ENCODE measurements around the gene GOLGA3.

GRCh38 chr12:132719141-132719953 is 109.3 kb downstream of the GOLGA3 start:
- TF ChIP-seq REST (IDR thresholded peaks at IDR 0.05; ENCODE audit: insufficient read depth in 1 of 2, low read depth in 2 of 2, low read length in 2 of 2) = no peak
- TF ChIP-seq POLR2AphosphoS5 (IDR thresholded peaks at IDR 0.05; ENCODE audit: low read depth, low read length) = no peak; the same call in 1 of the 2 replicates
- TF ChIP-seq SIN3A (IDR thresholded peaks at IDR 0.05; ENCODE audit: borderline replicate concordance, insufficient read depth, low read length) = no peak

Measured in PFSK-1 (cell line).